SK-N-SH treated with all-trans-retinoic acid at 6 μM for 48 hours (cell line): ENCODE data around the gene UNC80.

ENCODE experiments used
- GLIS3 ChIP-seq: fragments of 250-450 bp; sonication (Bioruptor Pico); IDR thresholded peaks from 2 replicates; pipeline ENCODE4 v1.5.0; 2020; ENCODE audit warnings: mild to moderate bottlenecking, moderate library complexity
- ISL1 ChIP-seq: fragments of 250-450 bp; sonication (Bioruptor Pico); IDR thresholded peaks from 2 replicates; pipeline ENCODE4 v2.1.2; 2022; ENCODE audit warnings: mild to moderate bottlenecking, moderate library complexity
- PATZ1 ChIP-seq: fragments of 250-450 bp; sonication (Bioruptor Pico); IDR thresholded peaks from 2 replicates; pipeline ENCODE4 v1.8.0; 2020; ENCODE audit warnings: mild to moderate bottlenecking, moderate library complexity, borderline replicate concordance
- TSHZ2 ChIP-seq: fragments of 250-450 bp; sonication (Bioruptor Pico); IDR thresholded peaks from 2 replicates; pipeline ENCODE4 v1.5.0; 2020; ENCODE audit warnings: mild to moderate bottlenecking, moderate library complexity
- ZC3H10 ChIP-seq: fragments of 250-450 bp; sonication (Bioruptor Pico); IDR thresholded peaks from 2 replicates; pipeline ENCODE4 v1.5.1; 2021; ENCODE audit warnings: mild to moderate bottlenecking, moderate library complexity
- ZNF565 ChIP-seq: fragments of 450-650 bp; formaldehyde crosslinking; conservative IDR thresholded peaks from 2 replicates; pipeline ENCODE4 v1.5.0; 2020; ENCODE audit warnings: low read depth, mild to moderate bottlenecking, moderate library complexity

- TF ChIP-seq ZC3H10 (CRISPR knock-in tag) (no peak), ISL1 (no peak), TSHZ2 (no peak), PATZ1 (CRISPR knock-in tag) (no peak), ZNF565 (CRISPR knock-in tag) (no peak), GLIS3 (CRISPR knock-in tag) (no peak)
These were observed 205.2 kb downstream of the UNC80 start for GRCh38 chr2:209976698-209977385.
